ENCODE measurements around the gene EFNA5.

DNA sequence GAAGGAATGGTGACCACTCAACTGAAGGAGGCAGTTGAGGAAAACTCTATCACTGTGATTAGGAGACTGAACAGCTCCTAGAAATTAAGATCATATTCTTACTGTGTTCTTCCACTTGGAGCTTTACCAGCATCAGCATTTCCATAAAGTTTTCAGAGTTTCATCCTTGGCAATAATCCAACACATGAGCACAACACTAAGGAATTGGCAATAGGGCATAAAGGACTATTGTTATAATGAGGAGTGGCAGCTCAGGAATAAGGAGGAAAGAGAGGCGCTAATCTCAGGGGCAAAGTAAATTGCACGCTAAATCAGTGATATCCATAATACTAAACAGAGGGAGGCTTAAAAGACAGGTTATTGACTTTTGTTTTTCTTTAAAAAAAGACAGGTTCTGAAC is 338.9 kb downstream of the EFNA5 start:
- TF ChIP-seq, protein P1, sequence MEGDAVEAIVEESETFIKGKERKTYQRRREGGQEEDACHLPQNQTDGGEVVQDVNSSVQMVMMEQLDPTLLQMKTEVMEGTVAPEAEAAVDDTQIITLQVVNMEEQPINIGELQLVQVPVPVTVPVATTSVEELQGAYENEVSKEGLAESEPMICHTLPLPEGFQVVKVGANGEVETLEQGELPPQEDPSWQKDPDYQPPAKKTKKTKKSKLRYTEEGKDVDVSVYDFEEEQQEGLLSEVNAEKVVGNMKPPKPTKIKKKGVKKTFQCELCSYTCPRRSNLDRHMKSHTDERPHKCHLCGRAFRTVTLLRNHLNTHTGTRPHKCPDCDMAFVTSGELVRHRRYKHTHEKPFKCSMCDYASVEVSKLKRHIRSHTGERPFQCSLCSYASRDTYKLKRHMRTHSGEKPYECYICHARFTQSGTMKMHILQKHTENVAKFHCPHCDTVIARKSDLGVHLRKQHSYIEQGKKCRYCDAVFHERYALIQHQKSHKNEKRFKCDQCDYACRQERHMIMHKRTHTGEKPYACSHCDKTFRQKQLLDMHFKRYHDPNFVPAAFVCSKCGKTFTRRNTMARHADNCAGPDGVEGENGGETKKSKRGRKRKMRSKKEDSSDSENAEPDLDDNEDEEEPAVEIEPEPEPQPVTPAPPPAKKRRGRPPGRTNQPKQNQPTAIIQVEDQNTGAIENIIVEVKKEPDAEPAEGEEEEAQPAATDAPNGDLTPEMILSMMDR (optimal IDR thresholded peaks at IDR 0.05 in 1 of 3, IDR thresholded peaks at IDR 0.05 in 1 of 3, conservative IDR thresholded peaks at IDR 0.05 in 1 of 3; ENCODE audit: extremely low read depth in 1 of 3, insufficient read depth in 2 of 3, low read length in 3 of 3) = no peak
- TF ChIP-seq EZH2 (IDR thresholded peaks at IDR 0.05; ENCODE audit: low read length) = no peak

Data from keratinocyte (primary cell).